HCT116 (cell line): ENCODE results near the gene CDK5RAP2. TPM values are rescaled to one million over a fixed set of nuclear protein-coding genes. Genes with fewer than 3 reads are reported as not detected.

Experiments
- ATAC-seq: fragments of 200-7000 bp; cut with Tn5 transposase; 2 replicates; pipeline ENCODE4 v1.9.1; 2020; ENCODE audit warnings: mild to moderate bottlenecking, moderate library complexity
- BruUV-seq: library from RNA; stranded (reverse); fragments of 400-500 nt; replicated peaks from 2 replicates; lab custom pipeline; 2021; lab: Mats Ljungman, UMichigan
- CTCF ChIA-PET: fragments of 300-600 bp; sonication (Branson Sonifier 250); formaldehyde crosslinking; loops from one replicate; lab custom pipeline; 2021; ENCODE audit warnings: antibody characterized with exemption; lab: Charles Lee
- POLR2A ChIA-PET: fragments of 300-600, 350-600 bp; sonication (Branson Sonifier 250); formaldehyde crosslinking; loops from one replicate; lab custom pipeline; 2021; ENCODE audit warnings: antibody characterized with exemption; lab: Charles Lee
- RAD21 ChIA-PET, 2 experiments: fragments of 300-600 bp; sonication (Branson Sonifier 250); formaldehyde crosslinking; loops; one replicate each; lab custom pipeline; 2023; ENCODE audit warnings: low total read pairs in 2 of 2; ENCODE audit not compliant: uncharacterized antibody in 2 of 2, unreplicated experiment in 2 of 2, low non-redundant PET in 1 of 2; lab: Charles Lee
- DNase-seq: peaks from one replicate; pipeline ENCODE4 v3.0.0-alpha.2; 2010; ENCODE audit warnings: low read depth, low spot score
- H2AFZ ChIP-seq: fragments of 200-600 bp; shearing (Covaris generic), sonication (generic); 2 replicates; pipeline ENCODE4 v1.6.1; 2017; ENCODE audit warnings: low read depth, mixed run types, mixed read lengths, antibody characterized with exemption, low read length; ENCODE audit not compliant: poor library complexity, severe bottlenecking
- H3K27ac ChIP-seq: 2 replicates; pipeline ENCODE4 v1.5.1; 2012; ENCODE audit warnings: low read depth, low read length
- H3K27me3 ChIP-seq: fragments of 200-600 bp; sonication (generic); 2 replicates; pipeline ENCODE4 v1.6.1; 2016; ENCODE audit warnings: mixed run types, low read length, mixed read lengths; ENCODE audit not compliant: insufficient read depth
- H3K36me3 ChIP-seq, 2 experiments: fragments of 200-500 bp in 1 of 2; fragments of 200-600 bp in 1 of 2; sonication (Bioruptor generic) in 1 of 2; sonication (generic) in 1 of 2; 2 replicates each; pipeline versions ENCODE4 v1.5.1 to v1.6.1; 2014 to 2016; ENCODE audit warnings: low read length in 2 of 2, inconsistent platforms in 1 of 2, mixed read lengths in 1 of 2, mixed run types in 1 of 2; ENCODE audit not compliant: insufficient read depth in 2 of 2, control insufficient read depth in 1 of 2
- H3K4me1 ChIP-seq, 2 experiments: fragments of 200-600 bp in 1 of 2; sonication (generic) in 1 of 2; 2 replicates each; pipeline versions ENCODE4 v1.5.1 to v1.6.1; 2012 to 2017; ENCODE audit warnings: low read length in 2 of 2, inconsistent platforms in 1 of 2, mild to moderate bottlenecking in 1 of 2, mixed read lengths in 1 of 2, mixed run types in 1 of 2, moderate library complexity in 1 of 2; ENCODE audit not compliant: insufficient read depth in 2 of 2, control insufficient read depth in 1 of 2
- H3K4me2 ChIP-seq: fragments of 200-600 bp; sonication (generic); 2 replicates; pipeline ENCODE4 v1.6.1; 2017; ENCODE audit warnings: mixed run types, low read length, mixed read lengths
- H3K4me3 ChIP-seq, 2 experiments: fragments of 200-600 bp in 1 of 2; sonication (generic) in 1 of 2; replicated peaks in 1 of 2; 2 replicates each; pipeline ENCODE4 v1.5.1; 2011 to 2016; ENCODE audit warnings: low read length in 2 of 2, control low read depth in 1 of 2, low read depth in 1 of 2, mild to moderate bottlenecking in 1 of 2, mixed read lengths in 1 of 2, mixed run types in 1 of 2
- H3K79me2 ChIP-seq: fragments of 200-600 bp; sonication (generic); 2 replicates; pipeline ENCODE4 v1.6.1; 2017; ENCODE audit warnings: mild to moderate bottlenecking, mixed run types, low read length, moderate library complexity, mixed read lengths; ENCODE audit not compliant: insufficient read depth
- H3K9ac ChIP-seq: fragments of 200-600 bp; sonication (generic); 2 replicates; pipeline ENCODE4 v1.6.1; 2016; ENCODE audit warnings: low read length, mixed read lengths
- H3K9me2 ChIP-seq: fragments of 200-600 bp; sonication (generic), shearing (Covaris generic); 2 replicates; pipeline ENCODE4 v1.6.1; 2017; ENCODE audit warnings: mixed run types, mild to moderate bottlenecking, moderate library complexity; ENCODE audit not compliant: insufficient read depth
- H3K9me3 ChIP-seq, 2 experiments: fragments of 200-500 bp in 1 of 2; fragments of 200-600 bp in 1 of 2; sonication (Bioruptor generic) in 1 of 2; sonication (generic) in 1 of 2; 2 replicates each; pipeline ENCODE4 v1.6.1; 2014 to 2017; ENCODE audit warnings: low read length in 2 of 2, mixed read lengths in 2 of 2, inconsistent platforms in 1 of 2, low read depth in 1 of 2, mild to moderate bottlenecking in 1 of 2, mixed run types in 1 of 2, moderate library complexity in 1 of 2; ENCODE audit not compliant: control insufficient read depth in 1 of 2, insufficient read depth in 1 of 2
- H4K20me1 ChIP-seq: fragments of 200-600 bp; sonication (generic), shearing (Covaris generic); 2 replicates; pipeline ENCODE4 v1.6.1; 2017; ENCODE audit warnings: mixed run types, mild to moderate bottlenecking, moderate library complexity; ENCODE audit not compliant: insufficient read depth
- CBX3 ChIP-seq: IDR thresholded peaks from 2 replicates; pipeline ENCODE4 v1.6.1; 2012; ENCODE audit warnings: low read depth
- REST ChIP-seq: IDR thresholded peaks from 2 replicates; pipeline ENCODE4 v1.6.1; 2012; ENCODE audit warnings: low read depth
- SIN3A ChIP-seq: IDR thresholded peaks from 2 replicates; pipeline ENCODE4 v1.6.1; 2012; ENCODE audit warnings: low read depth
- intact Hi-C: fragments of 100-400 bp; cut with micrococcal nuclease; formaldehyde crosslinking; loops from 2 replicates; pipeline ENCODE4 v1.10.0; 2022
- total RNA-seq: library from RNA; stranded (reverse); gene quantifications from one replicate; pipeline ENCODE4 v1.2.1, GENCODE V29; 2021; ENCODE audit not compliant: unreplicated experiment
- TF ChIP-seq, protein P1 (sequence below), 3 experiments: fragments of 200-600 bp in 1 of 3; sonication (generic) in 1 of 3; IDR thresholded peaks in 2 of 3; conservative IDR thresholded peaks in 1 of 3; 2 replicates each; pipeline ENCODE4 v1.5.1; 2012 to 2017; ENCODE audit warnings: low read depth in 2 of 3, low read length in 2 of 3, antibody characterized with exemption in 1 of 3, borderline replicate concordance in 1 of 3, control low read depth in 1 of 3, mild to moderate bottlenecking in 1 of 3, mixed read lengths in 1 of 3, mixed run types in 1 of 3, moderate library complexity in 1 of 3; ENCODE audit not compliant: insufficient read depth in 1 of 3

Gene CDK5RAP2
- total RNA-seq, 1 experiment from 2014 or later: 56.2 TPM

DNA sequence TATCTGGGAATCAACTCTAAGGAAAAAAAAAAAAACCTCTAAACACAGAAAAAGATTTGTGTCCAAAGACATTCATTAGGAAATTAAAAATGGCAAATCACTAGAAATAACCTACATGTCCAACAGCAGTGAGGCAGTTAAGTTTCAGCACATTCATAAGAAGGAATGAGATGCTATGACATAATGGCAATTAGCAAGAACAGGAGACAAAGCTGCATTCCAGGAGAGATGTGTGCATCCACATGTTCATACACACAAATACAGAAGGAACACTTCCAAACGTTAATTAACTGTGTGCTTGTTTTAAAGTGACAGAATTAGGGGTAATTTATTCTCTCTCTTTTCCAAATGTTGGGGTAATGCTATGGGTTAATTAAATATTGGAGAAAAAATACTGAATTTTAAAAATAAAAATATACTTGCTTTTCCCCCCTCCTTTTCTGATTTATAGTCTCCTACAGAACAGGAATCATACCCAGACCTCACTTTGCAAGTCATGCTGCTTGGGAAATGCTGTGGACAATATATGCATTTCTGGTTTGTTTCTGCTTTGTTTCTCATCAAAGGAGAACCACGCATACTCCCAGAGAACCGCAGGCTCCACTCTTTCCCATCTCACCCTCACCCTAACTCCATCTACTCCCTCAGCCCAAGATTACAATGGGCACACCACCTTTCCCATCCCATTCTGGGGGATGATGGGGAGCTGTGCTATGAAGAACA is 114.1 kb downstream of the CDK5RAP2 start (continued):
- TF ChIP-seq REST: no peak
- TF ChIP-seq, protein P1, sequence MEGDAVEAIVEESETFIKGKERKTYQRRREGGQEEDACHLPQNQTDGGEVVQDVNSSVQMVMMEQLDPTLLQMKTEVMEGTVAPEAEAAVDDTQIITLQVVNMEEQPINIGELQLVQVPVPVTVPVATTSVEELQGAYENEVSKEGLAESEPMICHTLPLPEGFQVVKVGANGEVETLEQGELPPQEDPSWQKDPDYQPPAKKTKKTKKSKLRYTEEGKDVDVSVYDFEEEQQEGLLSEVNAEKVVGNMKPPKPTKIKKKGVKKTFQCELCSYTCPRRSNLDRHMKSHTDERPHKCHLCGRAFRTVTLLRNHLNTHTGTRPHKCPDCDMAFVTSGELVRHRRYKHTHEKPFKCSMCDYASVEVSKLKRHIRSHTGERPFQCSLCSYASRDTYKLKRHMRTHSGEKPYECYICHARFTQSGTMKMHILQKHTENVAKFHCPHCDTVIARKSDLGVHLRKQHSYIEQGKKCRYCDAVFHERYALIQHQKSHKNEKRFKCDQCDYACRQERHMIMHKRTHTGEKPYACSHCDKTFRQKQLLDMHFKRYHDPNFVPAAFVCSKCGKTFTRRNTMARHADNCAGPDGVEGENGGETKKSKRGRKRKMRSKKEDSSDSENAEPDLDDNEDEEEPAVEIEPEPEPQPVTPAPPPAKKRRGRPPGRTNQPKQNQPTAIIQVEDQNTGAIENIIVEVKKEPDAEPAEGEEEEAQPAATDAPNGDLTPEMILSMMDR (IDR thresholded peaks at IDR 0.05 in 2 of 3, conservative IDR thresholded peaks at IDR 0.05 in 1 of 3; ENCODE audit: borderline replicate concordance in 1 of 3, insufficient read depth in 1 of 3, low read depth in 2 of 3, low read length in 2 of 3): no peak
- TF ChIP-seq CBX3: no peak
- no peak for TF ChIP-seq SIN3A

GRCh38 chr9:120464887-120465421 is 115.0 kb downstream of the CDK5RAP2 start:
- H3K36me3 ChIP-seq: peaks cover 0 to 3% of the 10 kb centered on the region in 2 experiments; a peak in 2 of 4 replicates
- no peaks in the 10 kb centered on the region for H3K9me2 ChIP-seq
- H3K27ac ChIP-seq: no peak overlapping the region
- no peak overlapping the region for H2AFZ ChIP-seq
- ChIA-PET RAD21 (no interaction called here), POLR2A (no interaction called here), CTCF (no interaction called here)
- DNase-seq (no peak), ATAC-seq (no peak)
- no peaks in the 10 kb centered on the region for H3K4me1 ChIP-seq
- no peaks in the 10 kb centered on the region for H3K27me3 ChIP-seq
- H3K4me3 ChIP-seq: no peak overlapping the region
- BruUV-seq: no TSS peak
- no peaks in the 10 kb centered on the region for H3K79me2 ChIP-seq
- H4K20me1 ChIP-seq: no peaks in the 10 kb centered on the region
- intact Hi-C loops: no loop called here
- H3K4me2 ChIP-seq: no peak overlapping the region
- no peak overlapping the region for H3K9ac ChIP-seq
- H3K9me3 ChIP-seq: no peaks in the 10 kb centered on the region
- no peak for TF ChIP-seq SIN3A
